RWPE2 (cell line): Measurements from ENCODE around the gene ANKRD52.
A peak's percentile ranks its signal among the peaks of the same experiment; 100 is the strongest.

Experiments used
- ATAC-seq: fragments of 200-7000 bp; cut with Tn5 transposase; 3 replicates; pipeline ENCODE4 v1.9.1; 2021; ENCODE audit warnings: low read depth
- DNase-seq: peaks from one replicate; pipeline ENCODE4 v3.0.0-alpha.2; 2020; ENCODE audit warnings: low spot score
- H3K27ac ChIP-seq: fragments of 450-650 bp; 2 replicates; pipeline ENCODE4 v1.5.1; 2017; ENCODE audit warnings: mild to moderate bottlenecking; ENCODE audit not compliant: poor library complexity, severe bottlenecking
- H3K27me3 ChIP-seq: fragments of 250-450 bp; sonication (Bioruptor Pico); 2 replicates; pipeline ENCODE4 v1.5.1; 2021; ENCODE audit warnings: mild to moderate bottlenecking, moderate library complexity; ENCODE audit not compliant: insufficient read depth, poor library complexity, severe bottlenecking
- H3K36me3 ChIP-seq: fragments of 250-450 bp; sonication (Bioruptor Pico); 2 replicates; pipeline ENCODE4 v1.5.1; 2020; ENCODE audit warnings: low read depth, mild to moderate bottlenecking, moderate library complexity
- H3K4me1 ChIP-seq: fragments of 250-450 bp; sonication (Bioruptor Pico); 2 replicates; pipeline ENCODE4 v1.5.1; 2021; ENCODE audit warnings: mild to moderate bottlenecking, moderate library complexity; ENCODE audit not compliant: insufficient read depth, poor library complexity, severe bottlenecking
- H3K4me3 ChIP-seq: fragments of 250-450 bp; sonication (Bioruptor Pico); 2 replicates; pipeline ENCODE4 v1.5.1; 2021; ENCODE audit warnings: mild to moderate bottlenecking, moderate library complexity; ENCODE audit not compliant: severe bottlenecking
- H3K9me3 ChIP-seq: fragments of 250-450 bp; sonication (Bioruptor Pico); 2 replicates; pipeline ENCODE4 v1.5.1; 2021; ENCODE audit warnings: mild to moderate bottlenecking, moderate library complexity; ENCODE audit not compliant: severe bottlenecking
- TF ChIP-seq, protein P1 (sequence below): fragments of 450-650 bp; IDR thresholded peaks from one replicate; pipeline ENCODE4 v1.5.1; 2017; ENCODE audit warnings: mild to moderate bottlenecking, moderate library complexity; ENCODE audit not compliant: poor library complexity, severe bottlenecking

ANKRD52 gene

DNA sequence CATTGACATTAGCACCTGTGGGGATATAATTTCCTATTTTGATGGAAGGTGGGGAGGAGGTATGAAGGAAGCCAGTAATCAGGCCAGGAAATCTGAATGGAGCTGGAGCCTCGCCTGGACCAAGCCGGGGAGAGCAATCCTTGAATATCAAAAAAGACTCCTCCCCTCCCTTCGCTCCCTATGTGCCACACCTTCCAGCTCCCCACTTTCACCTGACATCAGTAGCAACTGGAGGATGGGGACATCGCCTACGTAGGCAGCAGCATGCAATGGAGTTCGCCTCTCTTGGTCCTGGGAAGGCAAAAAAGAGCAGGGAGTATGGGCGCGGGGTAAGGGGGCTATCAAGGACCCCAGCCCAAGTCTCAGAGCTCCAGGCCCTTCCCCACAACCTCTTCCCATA lies 1.1 kb downstream of the ANKRD52 start:
- TF ChIP-seq, protein P1, sequence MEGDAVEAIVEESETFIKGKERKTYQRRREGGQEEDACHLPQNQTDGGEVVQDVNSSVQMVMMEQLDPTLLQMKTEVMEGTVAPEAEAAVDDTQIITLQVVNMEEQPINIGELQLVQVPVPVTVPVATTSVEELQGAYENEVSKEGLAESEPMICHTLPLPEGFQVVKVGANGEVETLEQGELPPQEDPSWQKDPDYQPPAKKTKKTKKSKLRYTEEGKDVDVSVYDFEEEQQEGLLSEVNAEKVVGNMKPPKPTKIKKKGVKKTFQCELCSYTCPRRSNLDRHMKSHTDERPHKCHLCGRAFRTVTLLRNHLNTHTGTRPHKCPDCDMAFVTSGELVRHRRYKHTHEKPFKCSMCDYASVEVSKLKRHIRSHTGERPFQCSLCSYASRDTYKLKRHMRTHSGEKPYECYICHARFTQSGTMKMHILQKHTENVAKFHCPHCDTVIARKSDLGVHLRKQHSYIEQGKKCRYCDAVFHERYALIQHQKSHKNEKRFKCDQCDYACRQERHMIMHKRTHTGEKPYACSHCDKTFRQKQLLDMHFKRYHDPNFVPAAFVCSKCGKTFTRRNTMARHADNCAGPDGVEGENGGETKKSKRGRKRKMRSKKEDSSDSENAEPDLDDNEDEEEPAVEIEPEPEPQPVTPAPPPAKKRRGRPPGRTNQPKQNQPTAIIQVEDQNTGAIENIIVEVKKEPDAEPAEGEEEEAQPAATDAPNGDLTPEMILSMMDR = no peak
- Histone ChIP-seq H3K4me1 (peaks cover 12% of the 10 kb centered on the region), H3K27ac (peak overlapping the region; percentile 69), H3K27me3 (no peaks in the 10 kb centered on the region), H3K4me3 (peak overlapping the region; percentile 96), H3K9me3 (no peaks in the 10 kb centered on the region), H3K36me3 (peaks cover 47% of the 10 kb centered on the region)
- DNase-seq (no peak), ATAC-seq (no peak)

GRCh38 chr12:56256326-56256960 lies 1.7 kb downstream of the ANKRD52 start:
- no peak overlapping the region for H3K4me3 ChIP-seq
- H3K4me1 ChIP-seq = peaks cover 6% of the 10 kb centered on the region
- peaks cover 52% of the 10 kb centered on the region for H3K36me3 ChIP-seq
- no peaks in the 10 kb centered on the region for H3K27me3 ChIP-seq
- no peaks in the 10 kb centered on the region for H3K9me3 ChIP-seq
- no peak for ATAC-seq
- H3K27ac ChIP-seq = no peak overlapping the region
- TF ChIP-seq, protein P1 = no peak
- DNase-seq = no peak

DNA sequence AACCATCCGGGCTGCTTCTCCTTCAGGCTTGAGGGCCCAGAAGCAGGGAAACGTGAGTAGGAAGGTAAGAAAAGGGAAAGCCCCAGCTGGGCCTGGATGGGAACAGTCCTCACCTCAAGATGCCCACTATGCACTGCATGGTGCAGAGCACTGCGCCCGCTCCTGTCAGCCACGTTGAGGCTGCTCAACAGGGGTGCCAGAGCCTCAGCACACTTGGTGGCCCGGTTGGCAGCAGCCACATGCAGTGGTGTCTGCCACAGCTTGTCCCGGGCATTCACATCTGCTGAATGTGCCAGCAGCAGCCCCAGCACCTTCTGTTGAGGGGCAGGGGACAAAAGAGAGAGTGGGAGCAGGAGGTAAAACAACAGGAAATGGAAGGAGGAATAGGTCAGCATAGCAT lies 2.5 kb downstream of the ANKRD52 start:
- Histone ChIP-seq H3K4me3 (no peak overlapping the region), H3K9me3 (no peaks in the 10 kb centered on the region), H3K4me1 (no peaks in the 10 kb centered on the region), H3K36me3 (peaks cover 60% of the 10 kb centered on the region), H3K27ac (no peak overlapping the region), H3K27me3 (no peaks in the 10 kb centered on the region)
- ATAC-seq (no peak), DNase-seq (no peak)
- TF ChIP-seq, protein P1 = no peak

- Histone ChIP-seq H3K27me3 (no peaks in the 10 kb centered on the region), H3K36me3 (peaks cover 84% of the 10 kb centered on the region), H3K4me3 (no peak overlapping the region), H3K4me1 (no peaks in the 10 kb centered on the region), H3K27ac (no peak overlapping the region), H3K9me3 (no peaks in the 10 kb centered on the region)
- no peak for DNase-seq
- ATAC-seq = no peak
- TF ChIP-seq, protein P1 = no peak
Measured at GRCh38 chr12:56253091-56253490, 5.1 kb downstream of the ANKRD52 start.

DNA sequence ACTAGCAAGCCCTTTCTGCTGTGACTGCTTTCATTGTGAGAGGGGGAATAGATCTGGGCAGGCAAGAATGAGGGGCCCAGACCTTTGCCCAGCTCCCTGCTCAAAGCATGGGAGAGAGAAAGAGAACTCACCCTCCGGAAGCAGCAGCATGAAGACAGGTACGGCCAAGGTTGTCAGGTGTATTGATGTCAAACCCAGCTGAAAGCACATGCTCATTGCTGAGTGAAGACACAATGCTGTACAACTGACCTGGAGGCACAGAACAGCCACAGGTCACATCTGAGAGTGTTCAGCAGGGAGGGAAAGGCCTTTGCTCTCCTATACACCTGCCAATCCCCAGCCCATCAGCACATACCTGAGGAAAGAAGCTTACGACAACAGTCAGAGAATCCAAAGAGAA lies 5.5 kb downstream of the ANKRD52 start:
- Histone ChIP-seq H3K27me3 (no peaks in the 10 kb centered on the region), H3K9me3 (no peaks in the 10 kb centered on the region), H3K36me3 (peaks cover 89% of the 10 kb centered on the region), H3K4me3 (no peak overlapping the region), H3K4me1 (no peaks in the 10 kb centered on the region), H3K27ac (no peak overlapping the region)
- TF ChIP-seq, protein P1 = no peak
- no peak for ATAC-seq
- DNase-seq = no peak
